HG03575 (cell line): ENCODE data around the gene CA9.

Experiments
- ATAC-seq: cut with Tn5 transposase; IDR thresholded peaks from one replicate; pipeline ENCODE4 v1.9.1; 2021; ENCODE audit not compliant: unreplicated experiment, insufficient number of reproducible peaks, low FRiP score; ENCODE audit errors: extremely low read depth

Gene CA9

DNA sequence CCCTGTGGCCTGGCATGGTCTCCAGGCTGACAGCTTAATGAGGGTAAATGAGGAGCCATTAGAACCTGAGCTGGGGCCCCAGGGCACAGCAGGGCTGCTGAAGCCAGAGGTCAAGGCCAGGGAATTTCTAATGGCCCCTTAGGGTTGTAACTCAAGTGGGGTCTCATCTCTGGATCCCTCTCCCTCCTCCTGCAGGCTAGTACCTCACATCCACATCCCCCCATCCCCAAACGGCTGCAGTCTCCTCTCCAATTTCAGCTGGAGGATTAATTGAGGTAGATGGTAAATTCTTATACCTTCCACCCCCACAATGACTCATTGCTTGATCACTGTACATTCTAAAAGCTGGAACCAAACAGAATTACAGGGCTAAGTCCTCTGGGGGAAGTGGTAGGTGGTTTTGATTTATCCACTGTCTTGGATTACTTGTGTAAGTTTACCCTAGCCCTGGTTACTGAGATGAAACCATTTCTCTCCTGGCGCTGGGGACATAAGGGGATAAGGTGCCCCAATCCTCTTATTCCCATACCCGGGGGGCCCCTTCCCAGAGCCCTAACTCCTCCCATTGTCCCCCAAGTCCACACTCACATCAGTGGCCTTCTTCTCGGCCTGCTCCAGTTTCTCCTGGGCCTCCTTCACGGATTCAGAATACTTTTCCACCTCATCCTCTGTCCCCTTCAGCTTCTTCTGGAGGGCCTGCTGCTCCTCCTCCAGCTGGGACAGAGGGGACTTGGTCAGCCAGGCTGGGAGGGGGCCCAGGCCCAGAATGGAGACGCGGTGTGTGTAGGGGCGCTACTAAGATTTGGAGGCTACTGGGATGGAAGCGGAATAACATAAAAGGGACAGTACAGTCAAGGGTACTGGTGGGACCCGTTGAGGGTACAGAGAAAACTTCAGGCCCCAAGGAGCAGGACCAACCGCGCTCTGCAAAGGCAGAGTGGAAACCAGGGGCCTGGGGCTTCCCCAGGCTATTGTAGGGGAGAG lies 15.1 kb downstream of the CA9 start:
- no peak for ATAC-seq

DNA sequence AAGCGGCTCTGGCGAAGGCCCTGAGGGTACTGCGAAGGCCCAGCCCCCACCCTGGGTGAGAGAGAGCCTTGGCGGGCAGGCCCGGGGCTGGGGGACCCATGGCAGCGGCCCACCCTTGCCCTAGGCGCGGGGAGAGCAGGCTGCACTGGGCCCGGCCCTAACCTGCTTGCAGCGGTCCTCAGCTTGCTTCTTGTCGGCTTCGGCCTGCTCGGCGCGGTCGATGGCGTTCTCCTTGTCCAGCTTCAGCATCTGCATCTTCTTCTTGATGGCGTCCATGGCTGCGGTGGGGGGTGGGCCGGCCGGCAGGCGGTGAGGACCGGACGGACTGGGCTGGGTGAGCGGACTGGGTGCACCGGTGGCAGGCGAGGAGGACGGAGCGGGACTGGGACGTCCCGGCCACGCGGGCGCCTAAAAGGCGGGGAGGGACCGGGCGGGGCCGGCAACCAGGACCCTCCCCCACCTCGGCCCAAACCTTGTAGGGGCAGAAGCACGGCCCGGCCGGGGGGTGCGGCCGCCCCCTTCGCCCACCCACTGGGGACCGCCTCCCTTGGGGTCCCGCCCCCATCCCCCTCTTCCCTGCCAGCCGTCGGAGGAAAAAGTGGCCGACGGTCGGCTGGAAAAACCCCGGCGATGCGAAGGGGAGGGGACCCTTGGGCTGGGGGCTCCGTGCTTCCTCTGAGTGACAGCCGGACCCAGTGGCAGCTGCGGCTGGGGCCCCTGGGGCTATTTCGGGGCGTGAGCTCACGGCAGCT lies 16.0 kb downstream of the CA9 start, which contains the start of gene TPM2:
TSS of gene TPM2 (minus strand) at position 384 of the 752 bp plus-strand sequence. CDS start at position 276, 108 bp downstream.
- ATAC-seq, result no peak

DNA sequence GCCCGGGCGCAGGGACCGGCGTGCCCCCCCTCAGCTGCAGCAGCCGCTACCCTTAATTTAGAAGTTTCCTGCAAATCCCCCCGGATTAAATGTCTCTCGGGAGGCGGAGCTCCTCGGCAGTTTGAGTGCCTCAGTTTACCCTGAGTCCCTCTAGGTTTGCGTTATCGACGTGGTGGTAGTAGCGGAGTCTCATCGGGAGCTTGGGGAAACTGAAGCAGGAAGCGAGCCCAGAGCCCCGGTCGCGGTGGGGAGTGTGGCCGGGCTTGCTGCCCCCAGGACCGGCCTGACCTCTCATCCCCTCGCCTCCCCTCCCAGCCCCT lies 16.5 kb downstream of the CA9 start:
- ATAC-seq, result no peak

DNA sequence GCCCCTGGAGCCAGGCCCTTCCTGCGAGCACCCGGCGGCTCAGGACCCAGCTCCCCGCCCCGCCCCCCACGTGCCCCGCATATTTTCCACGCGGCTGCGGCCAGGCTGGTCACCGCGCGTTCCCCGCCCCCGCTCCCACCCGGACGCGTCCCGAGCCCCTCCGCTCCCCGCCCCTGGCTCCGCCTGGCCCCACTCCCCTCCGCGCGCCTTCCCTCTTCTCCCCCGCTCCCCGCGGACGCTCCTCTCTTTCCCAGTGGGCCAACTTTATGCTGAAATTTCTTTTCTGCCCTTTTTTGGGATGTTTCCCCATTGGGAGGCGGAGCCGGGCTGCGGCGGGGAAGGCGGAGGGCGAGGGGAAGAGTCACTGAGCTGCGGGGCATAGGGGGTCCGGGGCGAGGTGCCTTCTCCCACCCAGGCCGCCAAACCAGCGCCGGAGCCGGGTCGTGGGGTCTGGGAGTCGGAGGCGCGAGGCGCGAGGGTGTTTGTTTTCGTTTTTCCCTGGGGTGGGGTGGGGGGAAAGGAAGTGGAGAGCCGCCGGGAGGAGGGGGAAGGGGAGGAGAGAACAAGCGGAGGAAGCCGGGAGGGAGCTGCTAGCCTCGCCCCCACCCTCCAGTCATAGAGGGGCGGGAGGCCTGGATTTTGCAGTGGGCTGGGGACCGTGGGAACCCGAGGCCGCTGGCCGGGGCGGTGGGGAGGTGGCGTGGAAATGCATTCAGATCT lies 17.0 kb downstream of the CA9 start:
- ATAC-seq, result no peak

DNA sequence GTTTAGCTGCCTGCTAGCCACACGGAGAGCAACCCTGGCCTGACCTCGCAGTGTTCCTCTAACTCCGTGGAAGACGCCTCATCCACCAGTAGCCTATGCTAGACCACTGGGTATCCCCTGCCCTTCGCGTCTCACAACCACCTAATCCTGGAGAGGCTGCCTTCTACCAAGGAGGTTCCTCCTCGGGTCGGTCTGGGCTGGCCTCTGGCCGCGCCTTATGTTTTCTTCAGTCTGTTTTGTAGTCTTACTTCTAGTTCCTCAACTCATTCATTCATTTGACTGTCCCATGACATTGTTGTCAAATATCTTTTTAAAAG lies 17.6 kb downstream of the CA9 start:
- ATAC-seq, result no peak

DNA sequence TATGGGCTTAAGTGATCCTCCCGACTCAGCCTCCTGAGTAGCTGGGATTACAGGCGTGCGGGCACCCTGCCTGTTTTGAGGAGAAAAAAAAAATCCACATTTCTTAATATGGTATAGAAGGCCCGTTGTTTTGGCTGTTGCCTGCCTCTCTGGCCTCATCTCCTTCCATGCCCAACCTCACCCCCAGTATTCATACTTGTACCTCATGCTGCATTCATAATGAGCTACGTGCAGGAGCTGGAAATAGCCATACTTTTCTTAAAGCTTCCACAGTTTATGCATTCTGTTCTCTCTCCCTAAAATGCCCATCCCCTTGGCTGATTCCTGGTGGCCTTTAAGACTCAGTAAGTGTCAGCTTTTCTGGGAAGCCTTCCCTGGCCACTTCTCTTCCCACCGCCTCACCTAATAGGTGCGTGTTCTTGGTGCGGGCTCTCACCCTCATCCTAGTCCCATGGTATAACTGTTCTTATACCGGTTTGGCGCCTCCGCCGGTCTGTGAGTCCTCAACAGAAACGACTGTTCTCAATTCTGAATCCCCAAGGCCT lies 18.1 kb downstream of the CA9 start:
- ATAC-seq, result no peak

DNA sequence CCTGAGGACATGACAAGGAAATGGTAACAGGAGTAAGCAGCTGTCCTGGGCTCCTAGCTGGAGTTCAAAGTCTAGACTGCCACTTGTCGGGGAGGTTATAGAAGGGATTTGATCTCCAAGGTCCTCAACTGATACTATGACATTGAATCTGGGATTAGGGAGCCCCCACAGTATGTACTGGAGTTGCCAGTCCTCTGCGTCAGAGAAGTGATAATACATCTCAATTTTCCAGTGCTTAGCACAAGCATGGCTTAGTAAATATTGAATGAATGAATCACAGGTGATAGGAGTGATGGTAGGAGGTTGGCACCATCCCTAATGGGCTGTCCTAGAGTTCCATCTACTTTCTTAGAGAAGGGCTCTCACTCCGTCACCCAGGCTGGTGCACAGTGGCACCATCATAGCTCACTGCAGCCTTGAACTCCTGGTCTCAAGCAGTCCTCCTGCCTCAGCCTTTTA lies 22.2 kb downstream of the CA9 start:
- no peak for ATAC-seq

DNA sequence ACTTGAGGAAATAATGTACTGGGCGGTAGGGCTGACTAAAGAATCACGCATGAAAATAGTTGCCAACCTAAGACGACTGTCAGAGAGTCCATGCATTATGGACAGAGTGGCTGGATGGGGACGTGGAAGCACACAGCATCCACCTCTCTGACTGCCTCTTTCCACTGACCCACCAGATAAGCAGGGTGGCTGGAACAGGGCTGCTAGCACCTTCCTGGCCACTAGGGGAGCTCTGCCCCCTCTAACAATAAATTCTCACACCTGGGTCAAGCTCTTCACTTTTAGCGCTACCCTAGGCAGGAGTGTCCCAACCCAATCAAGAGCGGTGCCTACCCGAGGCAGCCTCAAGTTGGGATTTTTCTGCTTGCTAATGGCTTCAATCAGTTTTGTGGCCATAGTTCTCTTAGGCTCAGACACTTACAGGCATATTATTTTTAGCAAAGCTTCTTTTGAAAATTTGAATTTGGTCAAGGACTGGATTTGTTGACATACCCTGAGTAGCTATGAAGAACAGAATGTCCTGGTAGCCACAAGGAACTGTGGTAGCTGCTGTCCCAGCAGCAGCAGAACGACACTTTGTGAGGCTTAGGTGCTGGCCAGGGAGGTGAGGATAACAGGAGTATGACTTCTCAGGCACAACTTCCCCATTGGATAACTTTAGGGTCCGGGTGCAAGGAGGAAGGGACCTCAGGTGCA lies 22.9 kb downstream of the CA9 start:
- no peak for ATAC-seq

DNA sequence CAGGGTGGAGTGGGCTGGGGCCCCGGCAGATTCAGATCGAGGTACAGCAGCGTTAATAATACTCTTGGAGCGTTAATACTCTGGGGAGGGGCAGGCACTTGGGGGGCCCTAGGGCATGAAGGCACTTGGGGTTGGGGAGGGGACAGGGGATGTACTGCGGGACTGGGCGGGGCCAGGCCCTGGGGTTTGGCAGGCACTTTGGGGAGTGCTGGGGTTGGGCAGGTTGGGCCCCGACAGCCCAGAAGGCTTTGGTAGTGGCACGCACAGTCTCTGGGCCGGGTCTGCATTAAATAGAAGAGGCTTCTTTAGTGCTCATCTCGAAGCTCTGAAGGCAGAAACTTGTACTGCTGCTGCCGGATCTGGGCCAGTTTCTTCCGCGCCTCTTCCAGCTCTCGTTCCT lies 23.8 kb downstream of the CA9 start:
- ATAC-seq, result no peak

DNA sequence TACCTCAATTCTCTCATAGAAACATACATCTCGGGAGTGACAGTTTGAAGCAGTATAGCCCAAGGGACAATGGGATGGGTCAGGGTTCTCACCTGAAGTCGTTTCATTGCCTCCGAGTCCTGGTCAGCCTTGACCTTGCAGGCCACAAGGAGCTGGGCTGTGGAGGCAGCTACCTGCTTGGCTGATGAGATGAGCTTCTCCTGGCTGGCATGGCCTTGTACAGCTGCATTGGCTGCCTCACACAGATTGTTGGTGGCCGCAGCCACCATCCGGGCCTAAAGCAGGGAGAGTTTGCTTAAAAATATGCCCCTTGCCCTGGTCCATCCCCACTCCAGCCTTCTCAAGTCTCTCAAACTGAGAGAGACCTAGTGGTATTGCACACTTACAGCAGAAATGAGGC lies 24.5 kb downstream of the CA9 start:
- ATAC-seq, result no peak

DNA sequence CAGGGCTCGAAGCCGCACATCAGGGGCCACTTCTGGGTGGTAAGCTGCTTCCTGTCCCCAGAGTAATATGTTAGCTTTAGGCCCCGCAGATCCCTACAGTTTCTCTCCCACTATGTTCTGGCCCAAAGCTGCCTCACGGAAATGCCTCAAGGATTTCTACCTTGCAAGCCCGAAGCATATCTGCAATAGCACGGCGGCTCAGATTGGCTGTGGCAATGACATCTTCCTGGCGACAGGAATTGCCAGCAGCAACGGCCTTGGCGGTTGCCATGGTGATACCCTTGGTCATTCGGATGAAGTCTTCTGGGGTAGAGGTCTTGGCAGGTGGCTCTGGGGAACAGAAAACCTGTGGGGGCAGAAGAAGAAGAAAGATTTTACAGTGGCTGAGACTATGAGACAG lies 26.3 kb downstream of the CA9 start:
- no peak for ATAC-seq

DNA sequence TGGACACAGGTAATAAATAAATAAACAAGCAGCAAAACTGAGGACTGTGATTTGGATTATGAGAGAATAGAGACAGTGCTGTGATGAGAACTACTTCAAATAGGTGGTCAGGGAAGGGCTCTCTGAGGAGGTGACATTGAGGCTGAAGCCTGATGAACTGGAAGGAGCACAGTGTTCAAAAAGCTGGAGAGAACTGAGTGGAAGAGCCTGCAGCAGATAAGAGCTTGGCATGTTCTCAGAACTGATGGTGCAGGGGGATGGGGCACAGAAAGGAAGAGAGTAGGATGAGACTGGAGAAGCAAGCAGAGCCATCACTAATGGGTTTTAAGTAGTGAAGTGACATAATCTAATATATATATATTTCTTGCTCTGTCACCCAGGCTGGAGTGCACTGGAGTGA lies 27.2 kb downstream of the CA9 start:
- no peak for ATAC-seq

DNA sequence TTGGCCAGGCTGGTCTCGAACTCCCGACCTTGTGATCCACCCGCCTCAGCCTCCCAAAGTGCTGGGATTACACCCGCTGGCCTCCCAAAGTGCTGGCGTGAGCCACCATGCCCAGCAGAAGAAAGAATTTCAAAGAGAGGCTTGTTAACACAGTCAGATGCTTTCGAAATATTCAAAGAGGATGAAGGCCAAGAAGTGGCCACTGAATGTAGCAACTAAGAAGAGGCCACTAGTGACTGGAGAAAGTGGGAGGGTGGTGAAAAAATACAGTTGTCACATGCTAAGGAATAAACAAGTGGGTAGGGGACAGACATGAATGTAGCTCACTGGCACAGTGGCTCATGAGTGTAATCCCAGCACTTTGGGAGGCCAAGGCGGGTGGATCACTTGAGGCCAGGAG lies 29.0 kb downstream of the CA9 start:
- ATAC-seq, result no peak

DNA sequence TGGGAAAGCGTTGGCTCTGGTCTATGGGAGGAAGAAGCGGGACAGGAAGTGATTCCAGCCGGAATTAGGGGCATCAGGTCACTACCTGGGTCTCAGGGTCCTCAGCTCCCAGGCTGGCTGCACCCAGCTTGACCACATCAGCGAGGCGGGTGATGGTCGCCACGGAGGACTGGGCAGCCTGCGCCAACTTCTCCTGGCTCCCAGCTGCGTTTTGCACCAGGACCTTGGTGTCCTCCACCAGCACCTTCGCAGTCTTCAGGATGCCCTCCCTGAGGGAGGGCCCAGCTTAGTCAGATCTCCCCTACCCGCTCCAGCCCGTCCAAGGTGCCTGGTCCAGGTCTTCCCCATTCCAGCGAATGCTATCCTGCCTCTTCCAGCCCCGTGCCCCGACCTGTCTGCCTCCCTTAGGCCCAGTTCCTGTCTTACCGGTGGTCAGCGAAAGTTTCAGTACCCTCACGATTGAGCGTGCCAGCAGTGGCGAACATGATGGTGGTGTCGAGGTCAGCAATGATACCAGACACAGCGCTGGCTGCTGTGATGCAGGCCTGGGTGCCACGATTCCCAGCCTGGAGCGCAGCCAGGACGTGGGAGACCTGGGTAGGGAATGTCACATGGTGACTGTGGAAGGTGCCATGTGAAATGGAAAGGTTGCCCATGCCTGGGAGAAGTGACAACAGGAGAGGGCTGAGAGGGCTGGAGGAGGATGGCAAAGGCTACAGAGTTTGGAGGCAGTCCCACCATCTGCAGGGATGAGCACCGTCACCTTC lies 30.4 kb downstream of the CA9 start:
- ATAC-seq, result no peak

DNA sequence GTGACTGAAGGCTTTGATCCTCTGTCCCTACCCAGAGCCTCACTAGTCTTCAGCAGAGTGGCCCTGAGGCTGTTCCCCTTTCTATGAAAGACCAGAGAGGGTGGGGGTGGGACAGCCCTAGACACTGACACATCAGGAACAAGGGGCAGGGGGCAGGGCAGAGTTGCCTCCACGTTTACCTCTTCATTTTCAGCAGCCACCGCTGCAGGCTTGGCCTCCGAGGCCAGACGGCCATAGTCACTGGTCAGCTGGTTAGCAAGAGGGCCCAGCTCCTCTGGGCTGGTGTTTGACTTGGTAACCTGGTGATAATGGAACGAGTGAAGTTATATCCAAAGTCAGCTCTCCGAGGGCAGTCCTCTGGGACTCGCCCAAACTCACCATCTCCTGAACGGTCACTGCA lies 31.6 kb downstream of the CA9 start:
- no peak for ATAC-seq

DNA sequence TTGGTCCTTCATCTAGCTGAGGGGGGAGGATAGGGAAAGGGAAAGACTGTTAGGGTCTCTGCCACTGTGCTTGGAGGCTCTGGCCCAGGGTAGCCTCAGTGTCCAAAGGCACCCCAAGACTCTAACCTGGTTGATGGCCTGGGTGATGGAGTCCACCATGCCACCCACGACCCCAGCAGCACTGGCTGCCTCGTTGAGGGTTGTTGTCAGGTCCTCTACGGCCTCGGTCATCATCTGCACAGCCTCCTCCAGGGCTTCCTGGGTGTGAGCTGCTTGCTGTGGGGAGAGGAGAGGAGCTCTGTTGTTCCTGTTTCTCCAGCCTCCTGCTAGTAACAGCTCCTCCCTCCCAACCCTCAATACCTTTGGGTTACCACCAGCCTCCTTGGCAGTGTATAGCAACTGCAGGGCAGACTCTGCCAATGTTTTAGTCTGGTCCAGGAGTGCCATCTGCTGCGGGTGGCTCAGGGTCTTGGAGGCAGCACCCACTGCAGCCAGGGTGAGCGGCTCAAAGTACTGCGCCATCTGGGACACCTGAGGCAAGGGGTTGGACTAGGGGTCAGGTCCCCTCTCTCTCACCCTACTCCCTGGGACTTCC lies 32.2 kb downstream of the CA9 start:
- ATAC-seq, result no peak

DNA sequence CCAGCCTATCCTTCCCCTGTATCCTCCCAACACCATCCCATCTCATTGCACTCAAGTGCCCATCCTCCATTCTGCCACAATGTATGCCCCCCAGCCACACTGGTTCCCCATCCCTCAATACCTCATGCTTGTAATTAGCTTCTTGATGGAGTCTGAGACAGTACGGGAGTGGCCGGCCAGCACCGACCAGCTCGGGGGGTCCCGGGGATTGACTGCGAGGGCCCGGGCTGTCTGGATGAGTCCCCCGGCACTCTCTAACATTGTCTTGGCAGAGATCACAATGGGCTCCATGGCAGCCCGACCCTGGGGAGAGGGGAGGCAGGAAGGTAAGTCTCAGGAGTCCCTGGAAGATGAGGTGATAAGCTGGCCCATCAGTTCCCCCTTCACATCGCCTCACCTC lies 33.2 kb downstream of the CA9 start:
- ATAC-seq, result no peak

DNA sequence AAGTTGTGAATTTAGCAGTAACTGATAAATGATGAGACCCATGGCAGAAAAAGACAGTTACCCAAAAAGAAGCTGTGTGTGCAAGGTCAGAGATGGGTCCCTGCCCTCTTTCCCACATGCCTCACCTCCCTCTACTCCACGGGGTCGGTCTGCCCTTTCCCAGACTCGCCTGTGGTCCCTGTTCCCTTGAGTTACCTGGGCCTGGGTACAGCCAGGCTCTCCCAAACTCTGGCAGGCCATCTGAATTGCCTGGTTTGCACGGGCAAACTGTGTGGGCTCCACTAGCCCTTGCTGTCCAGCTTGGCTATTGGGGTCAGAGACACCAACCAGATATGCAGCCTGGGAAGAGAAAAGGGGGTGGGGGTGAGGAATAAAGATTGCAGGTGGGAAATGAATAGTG lies 34.4 kb downstream of the CA9 start:
- no peak for ATAC-seq
